Astrocyte (in vitro differentiated cells and primary cell): ENCODE data around the gene OTUD7B.

Experiments used
- CTCF ChIP-seq: IDR thresholded peaks from 2 replicates; pipeline ENCODE4 v1.5.1; 2011; ENCODE audit warnings: low read depth, mild to moderate bottlenecking, inconsistent platforms, low read length, moderate library complexity; ENCODE audit not compliant: insufficient read depth
- EZH2 ChIP-seq: IDR thresholded peaks from 2 replicates; pipeline ENCODE4 v1.6.1; 2012; ENCODE audit warnings: mild to moderate bottlenecking, low read length, inconsistent platforms; ENCODE audit not compliant: insufficient read depth

DNA sequence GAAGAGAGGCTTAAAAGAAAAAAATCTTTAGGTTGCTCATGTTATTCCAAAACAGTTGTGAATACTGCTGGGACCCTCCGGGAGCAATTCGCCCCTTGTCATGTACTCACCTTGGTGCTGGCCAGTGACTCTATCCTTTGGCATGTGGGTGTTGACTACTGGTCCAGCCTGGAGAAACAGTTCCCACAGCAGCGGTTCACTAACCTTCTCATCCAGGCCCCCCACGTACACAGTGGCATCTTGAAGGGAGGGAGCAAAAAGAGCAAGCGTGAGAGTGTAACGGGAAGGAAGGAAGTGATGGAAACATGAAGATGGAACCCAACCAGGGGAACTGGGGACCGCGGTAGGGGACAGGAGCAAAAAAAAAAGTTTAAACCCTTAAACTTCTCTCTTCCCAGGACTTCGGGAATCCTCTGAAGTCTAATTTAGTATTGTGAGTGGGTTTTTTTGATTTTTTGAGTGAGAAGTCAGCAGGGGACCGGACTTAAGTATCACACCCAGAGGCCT is 83.4 kb downstream of the OTUD7B start:
- no peak for TF ChIP-seq EZH2
- no peak for TF ChIP-seq CTCF
